Right renal pelvis (tissue), 4 donors: Measurements from ENCODE around the gene TUBGCP3. TPM values are rescaled to one million over a fixed set of nuclear protein-coding genes. Genes with fewer than 3 reads are reported as not detected.
A peak's percentile ranks its signal among the peaks of the same experiment; 100 is the strongest.
"Not testable (repeated sequence)": the region's sequence is repeated elsewhere in the genome, so short reads cannot be mapped to it uniquely, and the experiment has no call there.

Experiments
- DNase-seq, 4 donors: peaks; one replicate each; pipeline ENCODE4 v3.0.0-alpha.2; 2013; ENCODE audit warnings: low read depth in 4 of 4, low spot score in 3 of 4, missing footprints in 1 of 4
- polyA plus RNA-seq, 4 donors: library from polyadenylated mRNA; unstranded; fragments of 120-200 nt; gene quantifications; one replicate each; pipeline ENCODE4 v1.2.1, GENCODE V29; 2013; ENCODE audit not compliant: insufficient read length in 4 of 4

The TUBGCP3 gene
- polyA plus RNA-seq, 4 donors: 29.4 to 34.7 (median 33.5) TPM

- no peak for DNase-seq
Observed at GRCh38 chr13:112531263-112531794, 56.6 kb downstream of the TUBGCP3 start.

GRCh38 chr13:112530861-112531260 is 57.1 kb downstream of the TUBGCP3 start:
- DNase-seq: no peak

DNA sequence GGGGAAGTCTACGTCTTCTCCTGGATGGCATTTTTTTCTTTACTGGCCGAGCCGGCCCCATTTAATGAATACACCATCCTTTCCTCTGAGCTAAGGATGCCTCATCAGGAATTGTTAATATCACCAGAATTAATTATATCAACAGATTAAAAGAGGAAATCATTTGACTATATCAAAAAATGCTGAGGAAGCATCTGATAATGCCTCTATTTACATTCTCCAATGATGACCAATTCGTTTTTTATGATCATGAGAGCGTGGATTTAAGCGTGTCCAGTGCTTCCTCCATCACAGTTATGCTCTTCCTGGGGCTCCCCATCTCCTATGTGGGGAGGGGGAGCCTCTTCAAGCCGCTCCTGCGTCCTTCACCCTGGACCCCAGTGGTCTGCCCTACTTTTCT is 58.7 kb downstream of the TUBGCP3 start:
- no peak for DNase-seq

GRCh38 chr13:112526146-112526853 is 61.7 kb downstream of the TUBGCP3 start:
- no peak for DNase-seq

DNA sequence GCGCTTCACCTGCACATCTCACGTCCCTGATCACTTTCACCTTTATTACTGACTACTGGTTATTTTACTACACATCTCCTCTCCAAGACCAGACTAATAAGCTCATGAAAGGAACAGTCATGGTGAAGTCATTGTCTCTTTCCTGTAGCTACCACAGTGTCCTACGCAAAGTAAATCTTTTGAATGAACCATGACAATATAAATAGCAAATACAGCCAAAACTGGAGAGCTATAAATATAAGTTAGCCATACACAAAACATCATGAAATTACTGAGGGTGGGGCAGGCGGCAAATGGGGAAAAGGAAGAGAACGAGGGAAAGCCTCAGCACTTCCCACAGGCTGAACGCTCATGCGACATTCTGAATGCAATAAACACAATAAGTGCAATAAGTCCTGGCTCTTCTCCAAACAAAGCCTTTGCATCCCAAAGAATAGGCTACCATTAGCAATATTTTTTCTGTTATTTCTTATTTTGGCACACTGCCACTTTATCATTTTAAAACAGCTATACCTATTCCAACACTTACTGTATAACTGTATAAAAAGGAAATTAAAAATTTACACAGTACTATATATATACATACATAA is 62.5 kb downstream of the TUBGCP3 start:
- no peak for DNase-seq

- DNase-seq: no peak
Observed at GRCh38 chr13:112522578-112522977, 65.4 kb downstream of the TUBGCP3 start.

- no peak for DNase-seq
Observed at GRCh38 chr13:112521073-112521685, 66.8 kb downstream of the TUBGCP3 start.

DNA sequence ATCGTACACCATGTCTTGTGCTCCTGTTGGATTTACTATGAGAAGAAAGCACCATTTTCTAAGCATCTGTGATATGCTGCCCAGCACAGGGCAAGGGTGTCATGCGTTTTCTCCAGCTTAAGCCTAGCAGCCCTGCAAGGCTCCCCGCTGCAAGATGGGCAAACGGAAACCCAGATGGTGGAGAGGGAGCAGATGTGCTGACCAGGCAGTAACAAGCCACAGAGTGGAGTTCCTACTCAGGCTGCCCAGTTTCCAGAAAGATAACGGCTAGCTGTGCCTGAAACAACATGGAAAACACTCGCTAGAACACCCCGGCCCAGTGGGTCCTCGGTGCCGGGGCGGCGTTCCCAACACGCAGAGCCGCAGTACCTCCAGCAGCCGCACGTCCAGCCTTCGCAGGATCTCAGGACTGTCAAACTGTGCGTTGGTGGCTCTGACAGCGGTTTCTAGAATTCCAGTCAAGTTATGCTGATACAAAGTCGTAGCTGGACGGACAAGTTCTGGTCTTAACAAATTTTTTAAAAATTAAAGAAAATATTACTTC is 68.4 kb downstream of the TUBGCP3 start:
- no peak for DNase-seq

GRCh38 chr13:112516218-112516617 is 71.7 kb downstream of the TUBGCP3 start:
- no peak for DNase-seq

DNA sequence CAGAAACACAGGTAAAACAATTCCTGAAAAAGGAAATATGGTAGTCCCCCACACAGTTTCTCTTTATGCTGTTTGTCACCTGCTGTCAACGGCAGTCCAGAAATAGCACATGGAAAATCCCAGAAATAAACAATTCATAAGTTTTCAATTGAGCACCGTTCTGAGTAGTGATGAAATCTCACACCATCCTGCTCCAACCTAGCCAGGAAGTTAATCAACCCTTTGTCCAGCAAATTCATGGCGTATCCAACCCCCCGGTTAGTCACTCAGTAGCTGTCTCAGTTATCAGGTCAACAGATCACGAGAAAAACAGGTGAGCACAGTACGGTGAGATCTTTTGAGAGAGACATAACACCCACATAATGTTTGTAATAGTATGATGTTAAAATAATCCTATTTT is 74.2 kb downstream of the TUBGCP3 start:
- DNase-seq: no peak

- no peak for DNase-seq
Observed at GRCh38 chr13:112510987-112511685, 76.8 kb downstream of the TUBGCP3 start.

GRCh38 chr13:112510002-112510780 is 77.8 kb downstream of the TUBGCP3 start:
- DNase-seq: peak; percentile 21 to 39 (median 38)

DNA sequence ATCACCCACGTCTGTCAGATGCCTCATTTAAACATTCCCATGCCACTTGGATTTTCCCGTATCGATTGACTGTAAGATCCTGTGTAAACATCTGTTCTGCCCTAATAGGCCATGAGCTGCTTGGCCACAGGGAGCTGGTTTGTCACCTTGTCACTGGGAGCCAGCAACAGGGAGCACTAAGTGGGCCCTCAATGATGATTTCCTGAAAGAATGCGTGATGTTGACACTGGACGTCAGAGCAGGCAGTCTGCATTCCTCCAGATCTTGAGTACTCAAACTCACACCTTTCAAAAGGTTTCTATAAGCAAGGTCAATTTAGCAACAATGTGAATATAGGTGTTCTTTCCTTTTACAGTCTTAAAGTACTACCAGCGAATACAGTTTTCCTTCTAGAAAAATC is 78.8 kb downstream of the TUBGCP3 start:
- no peak for DNase-seq

DNA sequence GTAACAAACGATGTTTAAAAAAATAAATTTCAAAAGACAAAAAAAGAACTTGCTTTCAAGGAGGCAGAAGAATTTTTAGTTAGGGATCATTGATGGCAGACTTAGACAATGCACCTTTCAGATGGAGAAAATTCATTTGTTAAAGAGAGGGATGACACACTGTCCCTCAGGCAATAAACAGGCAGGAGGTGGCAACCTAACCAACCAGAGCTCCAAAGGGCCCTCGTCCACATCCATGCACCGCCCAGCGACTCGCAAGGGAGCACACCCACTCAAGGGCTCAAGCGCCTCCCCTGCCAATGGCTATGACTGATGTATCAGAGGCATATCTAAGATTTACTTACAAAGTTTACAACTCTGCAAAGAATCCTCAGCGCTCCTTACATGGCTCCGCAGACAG is 81.9 kb downstream of the TUBGCP3 start:
- DNase-seq: no peak

GRCh38 chr13:112496166-112496565 is 91.8 kb downstream of the TUBGCP3 start:
- DNase-seq: no peak

GRCh38 chr13:112495465-112495864 is 92.5 kb downstream of the TUBGCP3 start:
- DNase-seq: no peak

- no peak for DNase-seq
Observed at GRCh38 chr13:112489199-112489598, 98.8 kb downstream of the TUBGCP3 start.

DNA sequence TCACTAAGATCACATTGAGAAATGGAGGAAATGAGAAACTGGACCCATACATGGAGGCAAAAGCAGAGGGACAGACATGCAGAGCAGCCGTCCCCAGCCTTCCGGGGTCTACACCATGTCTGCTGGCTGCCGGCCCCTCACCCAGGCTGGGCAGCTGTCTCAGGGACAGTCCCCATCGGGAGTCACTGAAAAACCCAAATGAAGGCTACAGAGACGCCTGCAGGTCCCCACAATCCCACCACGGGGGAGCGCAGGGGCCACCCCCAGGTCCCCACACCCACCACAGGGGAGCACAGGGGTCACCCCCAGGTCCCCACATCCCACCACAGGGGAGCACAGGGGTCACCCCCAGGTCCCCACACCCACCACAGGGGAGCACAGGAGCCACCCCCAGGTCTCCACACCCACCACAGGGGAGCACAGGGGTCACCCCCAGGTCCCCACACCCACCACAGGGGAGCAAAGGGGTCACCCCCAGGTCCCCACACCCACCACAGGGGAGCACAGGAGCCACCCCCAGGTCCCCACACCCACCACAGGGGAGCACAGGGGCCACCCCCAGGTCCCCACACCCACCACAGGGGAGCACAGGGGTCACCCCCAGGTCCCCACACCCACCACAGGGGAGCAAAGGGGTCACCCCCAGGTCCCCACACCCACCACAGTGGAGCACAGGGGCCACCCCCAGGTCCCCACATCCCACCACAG is 99.5 kb downstream of the TUBGCP3 start:
- DNase-seq: not testable (repeated sequence)

GRCh38 chr13:112487127-112487517 is 100.8 kb downstream of the TUBGCP3 start:
- no peak for DNase-seq
